HS-5 (cell line): ENCODE data around the gene ANKRD55.
"Not testable (repeated sequence)": the region's sequence is repeated elsewhere in the genome, so short reads cannot be mapped to it uniquely, and the experiment has no call there.

Experiments
- DNase-seq: peaks from one replicate; pipeline ENCODE4 v3.0.0-alpha.2; 2012; ENCODE audit warnings: low read depth

ANKRD55 gene

DNA sequence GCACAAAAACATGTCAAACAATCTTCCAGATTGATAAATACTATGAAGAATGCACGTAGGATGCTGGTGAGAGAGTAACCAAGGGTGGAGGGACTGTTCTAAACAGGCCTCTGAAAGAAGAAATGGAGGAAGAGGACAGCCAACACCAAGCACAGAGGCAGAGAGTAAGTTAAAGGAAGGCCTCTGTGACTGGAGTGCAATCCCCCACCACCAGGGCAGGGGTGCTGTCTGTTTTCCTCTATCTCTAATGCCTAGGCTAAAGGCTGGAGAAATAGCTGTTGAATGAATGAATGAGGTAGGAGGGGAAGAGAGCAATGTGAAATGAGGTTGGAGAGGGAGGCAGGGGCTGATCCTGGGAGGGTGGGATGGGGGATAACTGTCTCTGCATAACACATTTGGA lies 88.9 kb downstream of the ANKRD55 start:
- no peak for DNase-seq

GRCh38 chr5:56143373-56143714 lies 89.8 kb downstream of the ANKRD55 start:
- no peak for DNase-seq

- no peak for DNase-seq
Observed at GRCh38 chr5:56142614-56143372, 90.3 kb downstream of the ANKRD55 start.

DNA sequence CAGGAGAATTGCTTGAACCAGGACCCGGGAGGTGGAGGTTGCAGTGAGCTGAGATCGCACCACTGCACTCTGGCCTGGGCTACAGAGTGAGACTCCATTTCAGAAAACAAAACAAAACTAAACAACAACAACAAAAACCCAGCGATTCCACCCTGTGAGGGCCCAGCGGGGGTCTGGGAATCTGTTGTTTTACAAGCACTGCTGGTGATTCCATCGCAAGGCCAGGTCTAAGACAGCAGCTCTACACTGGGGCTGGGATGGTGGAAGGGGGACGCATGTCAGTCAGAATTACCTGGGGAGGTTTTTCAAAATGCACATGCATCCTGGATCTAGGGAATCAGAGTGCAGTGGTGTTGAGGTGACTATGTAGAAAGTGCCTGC lies 90.9 kb downstream of the ANKRD55 start:
- DNase-seq = no peak

GRCh38 chr5:56140073-56140472 lies 93.1 kb downstream of the ANKRD55 start:
- DNase-seq = no peak

DNA sequence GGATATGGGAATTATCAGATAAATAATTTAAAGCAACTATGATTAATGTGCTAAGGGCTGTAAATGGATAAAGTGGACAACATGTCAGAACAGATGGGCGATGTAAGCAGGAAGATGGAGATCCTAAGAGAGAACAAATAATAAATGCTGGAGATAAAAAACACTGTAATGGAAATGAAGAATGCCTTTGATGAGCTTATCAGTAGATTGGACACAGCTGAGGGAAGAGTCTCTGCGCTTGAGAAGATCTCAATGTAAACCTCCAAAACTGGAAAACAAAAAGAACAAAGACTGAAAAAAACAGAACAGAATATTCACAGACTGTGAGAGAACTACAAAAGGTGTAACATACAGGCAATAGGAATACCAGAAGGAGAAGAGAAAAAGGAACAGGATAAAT lies 102.5 kb downstream of the ANKRD55 start:
- DNase-seq = no peak

GRCh38 chr5:56129288-56129687 lies 103.8 kb downstream of the ANKRD55 start:
- no peak for DNase-seq

DNA sequence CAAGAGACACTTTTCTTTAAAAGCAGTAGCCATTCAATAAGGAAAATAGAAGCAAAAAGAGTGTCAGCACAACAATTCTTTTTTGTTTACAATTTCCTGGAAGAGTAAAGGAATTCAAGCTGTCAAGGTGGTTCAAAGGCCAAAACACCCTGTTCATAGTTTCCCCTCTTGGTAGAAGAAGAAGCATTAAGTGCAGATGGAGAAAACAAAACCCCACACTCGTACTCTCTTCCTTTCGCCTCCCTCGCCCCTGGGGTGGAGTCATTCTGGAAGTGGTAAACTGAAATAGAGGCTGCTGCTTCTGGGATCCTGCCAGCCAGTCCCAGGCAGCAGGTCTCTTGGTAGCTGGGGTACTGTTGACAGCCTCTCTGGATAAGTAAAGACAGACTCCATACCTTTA lies 105.0 kb downstream of the ANKRD55 start:
- no peak for DNase-seq

- DNase-seq = no peak
Observed at GRCh38 chr5:56126487-56127179, 106.5 kb downstream of the ANKRD55 start.

GRCh38 chr5:56123531-56124243 lies 109.4 kb downstream of the ANKRD55 start:
- peak; percentile 99 for DNase-seq

GRCh38 chr5:56122360-56122985 lies 110.7 kb downstream of the ANKRD55 start:
- DNase-seq = not testable (repeated sequence)

GRCh38 chr5:56119050-56119449 lies 114.1 kb downstream of the ANKRD55 start:
- DNase-seq = no peak

DNA sequence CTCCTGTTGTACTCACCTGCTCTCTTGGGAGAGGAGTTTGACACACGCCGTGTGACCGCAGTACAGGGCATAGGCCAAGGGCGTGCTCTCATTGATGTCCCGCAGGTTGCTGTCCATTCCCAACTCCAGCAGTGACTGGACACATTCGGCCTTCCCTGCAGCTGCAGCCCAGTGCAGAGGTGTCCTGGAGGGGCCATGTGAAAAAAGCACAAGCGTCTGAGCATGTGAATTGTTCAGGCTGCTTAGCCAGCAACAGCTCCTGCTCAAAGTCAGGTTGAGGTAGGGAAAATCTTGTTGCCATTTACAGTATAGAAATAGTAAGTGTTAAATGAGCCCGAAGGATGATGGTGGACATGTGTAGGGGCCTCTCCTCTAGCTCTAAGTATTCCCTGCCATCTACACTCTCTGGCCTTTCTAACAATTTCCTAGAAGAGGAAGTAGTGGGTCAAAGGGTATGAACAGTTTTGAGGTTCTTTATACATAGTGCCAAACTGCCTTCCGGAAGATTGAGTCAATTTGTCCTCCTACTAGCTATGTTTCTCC lies 116.5 kb downstream of the ANKRD55 start:
- DNase-seq = no peak

DNA sequence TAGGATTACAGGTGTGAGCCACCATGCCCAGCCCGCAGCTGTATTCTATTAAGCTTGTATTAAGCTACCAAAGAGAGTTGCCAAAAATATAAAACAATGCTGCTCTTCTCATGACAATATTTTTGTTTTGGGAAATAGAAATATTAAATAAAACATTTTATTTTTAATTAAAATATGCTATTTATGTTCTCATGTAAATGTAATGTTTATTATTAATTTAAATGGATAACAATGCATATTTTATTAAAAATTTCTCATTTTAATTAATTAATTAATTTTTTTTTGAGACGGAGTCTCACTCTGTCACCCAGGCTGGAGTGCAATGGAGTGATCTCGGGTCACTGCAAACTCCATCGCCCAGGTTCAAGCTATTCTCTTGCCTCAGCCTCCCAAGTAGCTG lies 117.5 kb downstream of the ANKRD55 start:
- no peak for DNase-seq

GRCh38 chr5:56112526-56113121 lies 120.5 kb downstream of the ANKRD55 start:
- DNase-seq = no peak

- no peak for DNase-seq
Observed at GRCh38 chr5:56111404-56111781, 121.7 kb downstream of the ANKRD55 start.

DNA sequence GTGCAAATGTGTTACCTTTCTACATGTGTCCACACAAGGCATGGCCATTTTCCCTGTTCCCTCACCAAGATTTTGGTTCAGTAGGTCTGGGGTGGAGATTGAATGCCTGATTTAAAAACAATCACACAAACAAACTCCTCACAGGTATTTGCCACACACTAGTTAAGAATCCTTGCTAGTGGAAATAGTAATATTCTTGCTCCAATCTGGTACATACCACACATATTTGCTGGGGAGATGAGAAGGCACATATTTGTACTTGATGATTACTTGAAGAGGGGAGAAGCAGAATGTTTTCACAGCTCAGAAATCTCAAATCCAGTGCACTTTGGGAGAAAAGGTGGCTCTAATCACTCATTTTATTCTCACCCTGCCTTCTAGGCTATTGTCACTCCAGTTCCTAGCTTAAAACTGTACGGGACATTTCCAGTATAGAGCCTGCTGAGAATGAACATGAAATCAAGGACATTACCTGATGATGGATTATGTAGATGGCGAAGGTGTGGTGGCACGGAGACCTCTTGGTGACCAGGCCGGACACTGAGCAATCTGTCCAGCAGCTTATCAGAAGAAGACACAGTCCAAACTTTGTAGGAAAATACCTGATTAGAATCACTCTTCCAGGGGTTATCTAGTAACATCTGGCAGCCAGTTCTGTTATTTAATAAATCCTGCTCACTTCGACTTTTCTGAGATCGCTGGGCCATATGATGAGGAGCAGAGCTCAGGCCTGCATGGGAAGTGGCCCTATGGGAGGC lies 122.3 kb downstream of the ANKRD55 start:
- DNase-seq = no peak

- DNase-seq = no peak
Observed at GRCh38 chr5:56108246-56108645, 124.9 kb downstream of the ANKRD55 start.

DNA sequence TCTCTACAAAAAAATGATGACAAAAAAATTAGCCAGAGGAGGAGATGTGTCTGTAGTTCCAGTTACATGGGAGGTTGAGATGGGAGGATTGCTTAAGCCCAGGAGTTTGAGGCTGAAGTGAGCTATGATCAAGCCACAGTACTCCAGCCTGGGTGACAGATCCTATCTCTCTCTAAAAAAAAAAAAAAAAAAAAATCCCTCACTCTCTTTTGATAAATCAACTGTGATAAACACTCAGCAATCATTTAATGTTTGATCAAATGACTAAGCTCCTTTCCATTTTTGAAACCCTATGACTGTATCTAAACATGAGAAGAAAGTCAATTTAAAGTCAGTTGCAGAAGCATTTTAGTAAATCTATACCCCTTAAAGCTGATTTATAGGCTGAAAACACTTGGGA lies 126.3 kb downstream of the ANKRD55 start:
- no peak for DNase-seq

DNA sequence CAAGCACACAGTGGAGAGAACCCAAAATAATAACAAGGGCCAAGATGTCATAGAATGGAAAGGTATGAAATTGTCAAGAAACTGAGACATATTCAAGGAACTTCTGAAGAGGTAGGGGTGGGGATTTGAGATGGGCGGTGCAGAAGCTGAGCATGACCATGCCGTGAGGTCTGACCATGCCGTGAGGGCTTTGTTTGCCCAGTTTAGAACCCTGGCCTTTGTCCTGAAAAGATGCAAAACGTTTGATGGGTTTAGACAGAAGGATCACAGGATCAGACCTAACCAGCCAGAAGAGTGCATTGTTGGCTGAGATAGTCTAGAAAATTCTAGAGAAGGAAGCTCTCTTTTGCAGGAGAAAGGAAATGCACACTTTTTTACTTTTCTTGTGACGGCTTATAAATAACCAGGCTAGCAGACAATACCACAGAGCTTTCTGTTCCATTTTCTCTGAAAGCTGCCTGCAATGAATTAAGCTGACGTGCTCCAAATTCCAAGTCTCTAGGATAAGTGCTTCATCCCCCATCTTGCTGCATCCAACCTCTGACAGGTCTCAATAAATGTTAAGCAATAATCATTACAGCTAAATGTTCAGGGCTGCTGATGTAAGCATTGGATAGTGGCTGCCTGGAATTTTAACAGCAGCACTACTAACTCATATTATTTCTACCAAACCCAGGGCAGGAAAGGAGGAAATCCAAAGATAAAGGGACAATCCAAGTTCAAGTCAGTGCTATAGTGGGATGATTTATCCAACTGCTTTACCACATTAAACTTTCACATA lies 127.4 kb downstream of the ANKRD55 start:
- DNase-seq = no peak

DNA sequence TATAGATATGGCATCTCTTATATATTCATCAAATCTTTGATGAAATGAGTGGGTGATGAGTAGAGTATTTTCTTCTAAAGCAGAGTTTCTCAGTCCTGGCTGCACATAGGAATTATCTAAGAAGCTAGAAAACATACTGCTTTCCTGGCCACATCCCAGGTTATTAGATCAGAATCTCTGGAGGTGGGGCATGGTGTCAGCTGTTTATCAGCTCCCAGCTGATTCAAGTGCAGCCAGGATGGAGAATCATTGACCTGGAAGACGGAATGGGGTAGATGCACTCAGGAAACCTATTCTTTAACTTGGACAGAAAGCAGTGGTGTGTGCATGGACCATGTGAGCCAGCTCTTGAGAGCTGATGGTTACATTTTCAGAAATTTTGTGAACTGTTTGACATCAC lies 130.2 kb downstream of the ANKRD55 start:
- DNase-seq = no peak
